Loucy (cell line): ENCODE data around the gene MYPN.

Experiments used
- EZH2phosphoT487 ChIP-seq: fragments of 200-600 bp; IDR thresholded peaks from 2 replicates; pipeline ENCODE4 v1.6.1; 2018; ENCODE audit warnings: antibody characterized with exemption, mild to moderate bottlenecking, moderate library complexity, borderline replicate concordance
- TF ChIP-seq, protein P1 (sequence below): fragments of 200-600 bp; sonication (generic); conservative IDR thresholded peaks from 2 replicates; pipeline ENCODE4 v1.5.1; 2014; ENCODE audit warnings: mild to moderate bottlenecking, antibody characterized with exemption, low read length

DNA sequence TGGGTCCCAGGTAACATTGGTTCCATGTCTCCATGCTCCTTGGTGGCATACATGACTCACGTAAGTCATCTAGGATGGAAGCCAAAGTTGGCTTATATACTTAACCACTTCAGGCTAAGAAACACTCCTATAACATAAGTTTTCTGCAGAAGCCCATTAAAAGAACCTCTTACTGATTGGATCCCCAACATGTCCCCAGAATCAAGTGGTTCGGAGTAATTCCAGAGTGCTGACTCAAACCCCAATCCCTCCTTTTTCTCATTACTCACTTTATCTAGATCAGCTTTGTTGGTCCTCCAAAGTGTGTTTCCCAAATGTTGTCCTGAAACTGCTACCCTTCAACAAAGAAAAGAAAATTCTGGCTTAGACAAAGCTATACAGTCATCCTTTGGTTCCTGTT, 132.8 kb downstream of the MYPN start:
- TF ChIP-seq, protein P1, sequence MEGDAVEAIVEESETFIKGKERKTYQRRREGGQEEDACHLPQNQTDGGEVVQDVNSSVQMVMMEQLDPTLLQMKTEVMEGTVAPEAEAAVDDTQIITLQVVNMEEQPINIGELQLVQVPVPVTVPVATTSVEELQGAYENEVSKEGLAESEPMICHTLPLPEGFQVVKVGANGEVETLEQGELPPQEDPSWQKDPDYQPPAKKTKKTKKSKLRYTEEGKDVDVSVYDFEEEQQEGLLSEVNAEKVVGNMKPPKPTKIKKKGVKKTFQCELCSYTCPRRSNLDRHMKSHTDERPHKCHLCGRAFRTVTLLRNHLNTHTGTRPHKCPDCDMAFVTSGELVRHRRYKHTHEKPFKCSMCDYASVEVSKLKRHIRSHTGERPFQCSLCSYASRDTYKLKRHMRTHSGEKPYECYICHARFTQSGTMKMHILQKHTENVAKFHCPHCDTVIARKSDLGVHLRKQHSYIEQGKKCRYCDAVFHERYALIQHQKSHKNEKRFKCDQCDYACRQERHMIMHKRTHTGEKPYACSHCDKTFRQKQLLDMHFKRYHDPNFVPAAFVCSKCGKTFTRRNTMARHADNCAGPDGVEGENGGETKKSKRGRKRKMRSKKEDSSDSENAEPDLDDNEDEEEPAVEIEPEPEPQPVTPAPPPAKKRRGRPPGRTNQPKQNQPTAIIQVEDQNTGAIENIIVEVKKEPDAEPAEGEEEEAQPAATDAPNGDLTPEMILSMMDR: no peak
- no peak for TF ChIP-seq EZH2phosphoT487
